GM18502 (cell line): ENCODE measurements around the gene RALGDS.

ENCODE experiments used
- ATAC-seq: cut with Tn5 transposase; IDR thresholded peaks from one replicate; pipeline ENCODE4 v1.9.1; 2021; ENCODE audit warnings: mild to moderate bottlenecking; ENCODE audit not compliant: unreplicated experiment, poor library complexity

RALGDS gene

DNA sequence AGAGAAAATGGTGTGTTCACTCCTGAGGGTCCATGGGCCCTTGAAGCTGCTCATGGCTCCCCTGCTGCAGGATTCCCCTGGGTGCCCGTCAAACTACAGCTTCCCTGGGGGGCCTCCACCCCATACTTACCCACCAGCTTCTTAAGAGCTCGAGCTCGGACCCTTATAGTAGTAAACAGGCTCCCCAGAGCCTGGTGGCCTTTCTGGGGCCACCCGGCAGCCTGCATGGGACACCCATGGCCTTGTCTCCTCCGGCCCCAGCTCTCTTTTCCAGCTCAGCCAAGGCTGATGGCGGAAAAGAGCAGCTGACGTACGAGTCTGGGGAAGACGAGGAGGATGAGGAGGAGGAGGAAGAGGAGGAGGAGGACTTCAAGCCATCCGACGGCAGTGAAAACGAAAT, 63.5 kb downstream of the RALGDS start:
- ATAC-seq = no peak

DNA sequence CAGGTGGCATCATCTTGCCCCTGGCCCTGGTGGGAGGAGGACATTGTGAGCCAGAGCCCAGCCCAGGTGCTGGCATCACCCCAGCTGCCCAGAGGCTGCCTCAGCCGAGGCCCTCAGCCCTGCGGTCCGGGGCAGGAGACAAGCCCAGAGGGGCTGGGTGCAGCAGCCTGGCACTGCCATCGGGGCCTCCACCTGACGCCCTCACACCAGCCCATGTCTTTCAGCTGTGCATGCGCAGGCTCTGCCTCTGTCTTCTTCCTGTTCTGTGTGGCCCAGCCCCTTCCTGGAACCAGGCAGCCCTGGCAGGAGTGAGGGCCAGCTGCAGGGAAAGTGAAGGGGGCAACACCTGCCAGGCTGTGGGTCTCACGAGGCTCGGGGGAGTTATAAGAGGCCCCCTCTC, 64.0 kb downstream of the RALGDS start:
- ATAC-seq = no peak

DNA sequence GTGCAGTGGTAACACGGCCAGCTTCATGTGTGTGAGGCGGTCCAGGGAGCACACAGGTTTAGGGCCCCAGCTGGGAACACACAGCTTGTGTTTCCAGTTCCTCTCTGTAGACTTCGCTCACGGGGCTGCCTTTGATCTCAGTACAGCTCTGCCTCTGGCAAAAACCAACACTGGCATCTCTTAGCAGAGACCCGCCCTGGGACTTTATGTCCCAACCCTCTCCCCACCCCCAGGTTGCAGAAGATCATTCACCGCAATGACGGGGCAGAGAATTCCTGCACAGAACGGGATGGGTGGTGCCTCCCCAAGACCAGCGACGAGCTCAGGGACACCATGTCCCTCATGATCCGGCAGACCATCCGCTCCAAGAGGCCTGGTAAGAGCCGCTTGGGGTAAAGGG, 64.5 kb downstream of the RALGDS start:
- no peak for ATAC-seq

DNA sequence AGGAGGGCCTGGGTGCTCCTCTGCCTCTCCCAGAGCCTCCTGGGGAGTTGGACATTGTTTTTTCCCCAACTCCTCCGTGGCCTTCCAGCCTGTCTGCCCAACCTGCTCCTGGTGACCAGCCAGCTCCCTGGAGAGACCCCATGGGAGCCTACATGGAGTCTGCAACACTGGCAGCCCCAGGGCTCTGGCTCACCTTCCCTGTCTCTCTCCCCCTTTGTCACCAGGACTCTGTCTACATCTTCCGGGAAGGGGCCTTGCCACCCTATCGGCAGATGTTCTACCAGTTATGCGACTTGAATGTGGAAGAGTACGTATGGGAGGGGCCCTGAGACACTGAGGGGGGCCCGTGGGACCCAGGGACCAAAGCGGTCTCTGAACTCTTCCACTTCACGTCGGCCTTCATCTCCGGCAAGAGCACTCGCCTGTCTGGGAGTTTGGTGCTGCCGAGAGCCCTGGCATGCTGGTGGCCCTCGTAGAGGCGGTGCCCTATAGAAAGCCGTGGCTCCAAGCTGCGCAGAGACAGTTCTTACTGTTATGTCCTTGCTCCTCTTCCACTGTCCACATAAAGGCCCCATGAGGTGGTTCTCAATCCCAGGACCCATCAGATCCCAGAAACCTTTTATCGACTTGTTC, 65.1 kb downstream of the RALGDS start:
- no peak for ATAC-seq

DNA sequence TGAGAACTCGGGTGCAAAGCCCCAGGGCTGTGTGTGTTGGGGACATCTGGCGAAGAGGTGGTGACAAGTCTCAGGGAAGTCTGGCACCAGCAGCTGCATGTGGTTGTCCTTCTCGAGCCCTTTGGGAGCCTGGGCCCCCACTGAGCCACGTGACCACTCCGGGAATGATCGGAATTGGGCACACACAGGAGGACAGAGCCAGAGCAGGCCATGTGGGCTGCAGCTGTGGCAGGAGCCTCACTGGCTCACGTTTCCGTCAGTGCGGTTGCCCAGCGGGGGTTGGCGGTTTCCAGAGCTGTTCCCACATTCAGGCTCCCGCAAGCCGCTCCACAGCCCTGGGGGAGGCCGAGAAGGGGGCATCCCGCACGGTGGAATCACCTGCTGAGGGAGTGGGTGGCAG, 66.1 kb downstream of the RALGDS start:
- ATAC-seq = no peak

DNA sequence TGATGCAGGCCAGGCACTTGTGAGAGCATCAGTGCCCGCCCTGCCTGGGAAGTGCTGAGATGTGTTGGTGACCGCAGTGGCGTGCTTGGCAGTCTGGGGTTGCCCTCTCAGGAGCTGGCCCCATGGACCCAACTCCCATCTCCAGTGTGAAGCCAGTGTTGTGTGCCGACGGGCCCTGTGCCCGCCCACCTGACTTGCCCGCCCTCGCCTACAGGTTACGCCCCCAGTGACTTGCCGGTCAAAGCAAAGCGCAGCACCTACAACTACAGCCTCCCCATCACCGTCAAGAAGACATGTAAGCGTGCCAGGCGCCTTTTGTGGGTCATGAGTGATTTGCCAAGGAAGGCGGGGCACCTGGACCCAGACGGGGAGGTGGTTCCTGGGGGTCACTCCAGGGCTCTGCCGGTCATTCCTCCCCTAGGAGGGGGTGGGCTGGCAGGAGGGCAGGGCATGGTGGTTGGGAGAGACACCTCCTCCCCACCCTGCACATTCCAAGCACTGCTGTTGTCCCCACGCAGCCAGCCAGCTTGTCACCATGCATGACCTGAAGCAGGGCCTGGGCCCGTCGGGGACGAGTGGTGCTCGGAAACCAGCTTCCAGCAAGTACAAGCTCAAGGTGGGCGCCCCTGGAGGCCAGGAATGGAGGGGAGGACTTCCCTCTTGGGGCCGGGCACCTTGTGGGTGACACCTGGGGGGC, 66.7 kb downstream of the RALGDS start:
- no peak for ATAC-seq

DNA sequence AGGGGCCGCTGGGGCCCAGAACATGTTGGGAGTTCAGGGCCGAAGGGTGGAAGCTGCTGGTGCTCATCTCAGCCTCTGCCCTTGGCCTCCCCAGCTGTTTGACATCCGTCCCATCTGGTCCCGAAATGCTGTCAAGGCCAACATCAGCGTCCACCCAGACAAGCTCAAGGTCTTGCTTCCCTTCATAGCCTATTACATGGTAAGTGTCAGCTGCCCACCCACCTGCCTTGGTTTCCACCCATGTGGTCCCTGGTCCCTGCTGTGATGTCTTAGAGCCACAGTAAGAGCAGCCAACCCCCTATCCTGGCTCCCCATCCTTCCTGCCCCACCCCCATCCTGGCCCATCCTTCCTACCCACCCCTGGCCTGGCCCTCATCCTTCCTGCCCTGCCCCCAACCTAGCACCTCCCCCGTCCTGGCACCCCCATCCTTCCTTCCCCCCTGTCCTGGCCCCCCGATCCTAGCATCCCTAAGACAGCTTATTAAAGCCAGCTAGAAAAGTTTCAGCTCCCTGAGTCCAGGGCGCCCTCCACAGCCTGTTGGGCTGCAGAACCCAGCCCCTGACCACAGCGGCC, 69.0 kb downstream of the RALGDS start:
- ATAC-seq = no peak

DNA sequence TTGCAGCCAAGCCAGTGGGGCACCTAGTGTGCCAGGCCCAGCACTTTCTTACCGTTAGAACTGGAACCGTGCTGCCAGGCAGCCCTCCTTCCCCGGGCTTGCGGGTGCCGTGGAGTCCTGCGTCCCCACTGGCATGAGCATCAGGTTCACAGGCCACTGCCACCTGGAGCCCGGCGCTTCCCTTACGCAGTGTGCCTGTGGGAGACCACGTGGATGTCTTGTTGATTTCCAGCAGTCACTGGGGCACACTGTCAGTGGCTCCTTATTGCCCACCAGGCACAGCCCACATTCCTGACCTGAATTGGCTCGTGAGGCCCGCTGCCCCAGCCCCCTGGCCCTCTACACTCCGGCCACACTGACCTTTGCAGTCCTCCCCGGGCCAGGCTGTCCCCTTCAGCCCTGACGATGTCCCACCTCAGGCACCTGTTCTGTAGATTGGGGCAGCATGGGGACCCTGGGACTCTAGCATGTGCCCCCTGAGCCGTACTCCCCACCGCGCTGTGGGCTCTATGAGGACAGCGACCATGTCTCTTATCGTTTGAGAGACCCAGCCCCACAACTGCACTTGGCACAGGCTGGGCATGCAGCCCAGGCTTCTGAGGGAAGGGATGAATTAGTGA, 69.6 kb downstream of the RALGDS start:
- ATAC-seq = no peak

DNA sequence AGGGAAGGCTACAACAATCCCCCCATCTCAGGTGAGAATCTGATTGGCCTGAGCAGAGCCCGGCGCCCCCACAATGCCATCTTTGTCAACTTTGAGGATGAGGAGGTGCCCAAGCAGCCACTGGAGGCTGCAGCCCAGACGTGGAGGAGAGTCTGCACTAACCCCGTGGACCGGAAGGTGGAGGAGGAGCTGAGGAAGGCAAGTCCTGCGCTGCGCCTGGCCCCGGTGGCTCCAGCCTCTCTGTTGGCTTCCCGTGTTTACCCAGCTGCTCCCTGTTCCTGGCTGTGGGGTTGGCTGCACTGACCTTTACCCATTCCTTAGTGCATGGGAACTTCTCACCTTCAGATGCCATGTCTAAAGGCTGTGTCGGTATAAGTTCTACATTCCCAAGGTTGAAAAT, 70.3 kb downstream of the RALGDS start:
- ATAC-seq = no peak

DNA sequence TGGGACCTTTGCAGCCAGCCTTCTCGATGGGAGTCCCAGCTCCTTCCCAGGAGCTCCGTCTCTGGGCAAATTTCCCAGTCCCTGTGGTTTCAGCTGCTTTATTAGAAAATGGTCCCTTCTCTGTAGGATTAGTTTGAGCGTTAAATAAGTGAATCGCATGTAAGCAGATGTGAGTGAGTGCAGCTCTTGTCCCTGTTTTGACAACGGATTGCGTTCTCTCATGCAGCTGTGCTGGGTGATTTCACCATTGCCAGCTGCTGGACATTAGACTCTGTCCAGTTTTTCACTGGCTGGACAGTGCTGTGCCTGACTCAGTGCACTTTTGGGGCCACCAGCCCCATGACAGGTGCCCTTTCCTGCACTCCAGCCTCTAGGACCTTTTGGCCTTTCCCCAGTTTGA, 70.9 kb downstream of the RALGDS start:
- no peak for ATAC-seq

DNA sequence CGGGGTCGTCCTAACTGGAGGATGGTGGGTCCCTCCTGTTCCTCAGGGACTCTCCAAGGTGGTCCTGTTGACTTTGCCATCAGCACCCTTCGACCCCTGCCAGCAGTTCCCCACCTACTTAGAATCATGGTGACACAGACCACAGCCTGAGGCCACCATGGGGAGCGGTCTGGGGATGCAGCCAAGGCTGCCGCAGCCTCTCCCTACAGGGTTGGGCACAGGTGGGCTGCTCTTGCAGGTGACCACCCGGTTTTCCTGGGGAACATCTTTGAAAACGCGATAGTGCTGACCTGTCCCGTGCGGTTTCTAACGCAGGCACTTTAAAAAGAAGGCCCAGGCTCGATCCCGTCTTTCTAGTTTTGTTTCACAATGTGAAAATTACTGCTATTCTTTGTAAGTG, 72.0 kb downstream of the RALGDS start:
- ATAC-seq = no peak

DNA sequence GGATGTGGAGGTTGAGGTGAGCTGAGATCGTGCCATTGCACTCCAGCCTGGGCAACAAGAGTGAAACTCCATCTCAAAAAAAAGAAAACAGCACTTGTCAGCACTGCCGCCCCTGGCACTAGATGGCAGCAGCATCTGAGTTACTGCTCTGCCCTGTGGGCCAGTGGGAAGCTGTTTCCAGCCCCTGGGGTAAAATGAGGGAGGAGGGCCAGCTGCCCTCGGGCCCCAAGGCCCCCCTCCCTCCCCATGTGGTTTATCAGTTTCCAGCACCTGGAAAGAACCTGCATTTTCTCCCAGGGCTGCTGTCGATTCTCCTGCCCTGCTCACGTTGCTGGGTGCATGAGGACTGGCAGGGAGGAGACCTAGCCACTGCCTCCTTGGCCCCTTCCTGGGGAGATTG, 72.4 kb downstream of the RALGDS start:
- no peak for ATAC-seq
